NCI-H748 (cell line): ENCODE measurements around the gene FKBP14.
A peak's percentile ranks its signal among the peaks of the same experiment; 100 is the strongest.

ENCODE experiments used
- DNase-seq: peaks from one replicate; lab custom pipeline; 2025; ENCODE audit not compliant: unreplicated experiment; lab: John Stamatoyannopoulos, UW

Gene FKBP14

DNA sequence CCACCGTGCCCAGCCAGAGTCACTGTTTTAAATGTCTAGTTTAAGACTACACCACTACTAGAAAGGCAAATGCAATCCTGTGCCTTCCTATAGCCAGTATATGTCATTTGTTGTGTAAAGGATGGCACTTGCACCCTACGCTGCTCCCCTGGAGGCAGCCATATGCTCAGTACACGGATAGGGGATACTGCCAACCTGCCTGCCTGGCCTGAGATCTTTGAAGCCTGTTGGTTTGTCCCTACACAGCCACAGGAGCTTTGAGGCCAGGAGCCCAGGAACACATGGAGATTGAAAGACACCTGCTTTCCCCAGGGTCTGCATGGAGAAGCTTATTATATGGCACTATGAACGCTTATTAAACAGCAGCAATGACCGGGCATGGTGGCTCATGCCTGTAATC, 34.6 kb downstream of the FKBP14 start:
- no peak for DNase-seq

DNA sequence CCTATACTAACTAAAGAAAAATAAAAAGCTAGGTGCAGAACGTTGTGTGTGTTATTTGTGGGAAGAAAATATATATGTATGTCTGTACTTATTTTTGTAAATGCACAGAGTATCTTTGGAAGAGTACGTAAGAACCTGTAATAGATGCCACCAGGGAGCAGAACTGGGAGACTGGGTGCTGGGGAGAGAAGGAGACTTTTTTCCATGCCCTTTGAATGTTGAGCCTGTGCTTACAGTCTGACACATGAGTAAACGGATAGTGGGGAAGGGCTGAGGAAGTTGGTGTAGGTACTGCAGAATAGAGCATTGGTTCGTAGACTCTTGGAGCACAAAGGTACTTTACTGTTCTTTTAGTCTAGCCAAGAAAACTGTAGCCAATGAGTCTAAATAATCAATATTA, 35.6 kb downstream of the FKBP14 start:
- DNase-seq, result no peak

DNA sequence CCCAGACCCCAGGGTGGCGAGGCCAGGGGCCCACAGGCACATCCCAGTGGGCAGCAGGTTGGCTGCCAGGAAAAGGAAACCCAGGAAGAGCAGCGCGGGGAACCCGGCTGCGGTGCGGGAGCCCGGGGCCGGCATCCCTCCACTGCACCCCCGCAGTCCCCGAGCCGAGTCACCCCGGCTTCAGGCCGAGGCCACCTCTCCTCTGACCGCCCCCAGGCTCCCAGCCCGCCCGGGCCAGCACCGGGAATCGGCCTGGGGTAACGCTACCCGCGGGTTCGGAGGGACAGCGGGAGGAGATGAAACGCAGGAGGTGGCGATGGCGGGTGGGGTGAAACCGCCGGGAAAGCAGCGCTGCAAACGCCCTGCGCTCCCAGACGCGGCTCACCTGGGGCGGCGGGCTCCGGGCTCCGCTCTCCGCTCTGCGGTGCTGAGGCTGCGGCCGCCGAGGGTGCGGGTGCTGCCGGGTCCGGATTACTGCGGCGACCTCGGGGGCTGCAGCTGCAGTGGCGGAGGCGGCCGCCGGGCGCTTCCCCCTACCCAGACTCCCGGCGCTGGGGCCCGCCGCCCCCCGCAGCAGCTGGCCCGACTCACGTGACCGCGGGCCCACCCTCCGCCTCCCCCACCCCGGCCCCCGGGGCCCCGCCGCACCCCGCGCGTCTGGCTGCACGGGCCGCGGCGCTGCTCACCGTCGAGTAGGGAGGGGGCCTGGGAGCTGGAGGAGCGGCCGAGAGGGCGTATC, 37.1 kb downstream of the FKBP14 start, which contains the start of gene SCRN1:
Gene SCRN1 (minus strand): TSS at position 545 of the 739 bp plus-strand sequence. CDS start 20,734 bp downstream, outside the sequence.
- DNase-seq, result peak; percentile 77

DNA sequence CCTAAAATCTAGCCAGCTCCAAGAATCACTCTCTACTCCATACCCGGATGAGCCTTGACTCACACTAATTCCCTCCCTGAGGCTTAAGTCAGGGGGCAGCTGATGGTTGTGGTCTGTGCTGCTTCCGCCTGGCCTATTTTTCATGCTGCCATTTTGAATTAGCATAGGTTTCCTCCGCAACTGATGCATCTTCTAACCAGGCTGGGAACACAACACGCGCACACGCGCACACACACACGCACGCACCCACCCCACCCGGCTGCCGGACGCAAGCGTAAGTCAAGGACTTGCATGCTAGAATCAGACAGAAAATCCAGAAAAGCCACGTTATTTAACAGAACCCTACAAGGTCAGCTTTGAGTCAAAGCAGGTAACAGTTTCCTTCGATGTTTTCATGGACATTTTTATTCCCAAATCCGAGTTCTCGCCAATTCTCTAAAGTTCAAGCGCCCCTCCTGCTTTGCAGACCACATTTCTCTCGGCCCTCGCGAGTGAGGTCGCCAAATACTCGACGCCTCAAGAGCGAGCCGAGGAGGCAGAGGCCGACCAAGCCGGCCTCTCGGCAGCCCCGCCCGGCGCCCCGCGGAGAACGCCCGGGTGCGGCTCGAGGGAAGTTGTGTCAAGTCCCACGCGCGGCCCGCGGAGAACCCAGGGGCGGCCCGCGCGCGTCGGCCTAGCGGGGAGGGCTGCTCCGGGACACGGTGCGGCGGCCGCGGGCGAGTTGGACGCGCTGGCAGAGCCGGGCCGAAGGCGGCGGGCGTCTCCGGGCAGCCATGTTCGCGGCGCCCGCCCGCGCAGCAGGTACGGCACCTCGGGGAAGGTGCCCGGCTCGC, 37.9 kb downstream of the FKBP14 start:
- peak; percentile 82 for DNase-seq

DNA sequence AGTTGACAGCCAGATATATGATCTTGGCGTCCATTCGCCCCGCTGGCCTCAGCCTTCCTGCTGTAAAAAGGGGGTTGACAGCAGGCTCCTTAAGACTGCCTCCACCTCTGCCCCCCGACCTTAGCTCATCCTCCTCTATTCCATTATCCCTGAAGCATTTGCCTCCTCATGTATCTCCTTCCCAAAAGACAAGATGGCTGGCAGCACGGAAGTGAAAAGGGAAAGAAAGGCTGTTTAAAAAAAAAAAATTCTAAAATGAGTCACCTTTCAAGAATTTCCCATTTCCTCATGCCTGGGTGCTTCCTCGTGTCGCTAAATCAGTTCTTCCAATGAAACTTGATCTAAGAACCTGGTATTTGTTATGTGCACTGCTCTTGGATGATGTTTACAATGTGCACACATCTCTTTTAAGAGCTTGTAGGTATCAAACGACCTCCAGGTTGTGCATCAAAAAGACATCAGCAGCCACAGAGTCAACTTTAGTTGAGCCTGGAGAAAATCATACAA, 38.6 kb downstream of the FKBP14 start:
- DNase-seq, result peak; percentile 39

DNA sequence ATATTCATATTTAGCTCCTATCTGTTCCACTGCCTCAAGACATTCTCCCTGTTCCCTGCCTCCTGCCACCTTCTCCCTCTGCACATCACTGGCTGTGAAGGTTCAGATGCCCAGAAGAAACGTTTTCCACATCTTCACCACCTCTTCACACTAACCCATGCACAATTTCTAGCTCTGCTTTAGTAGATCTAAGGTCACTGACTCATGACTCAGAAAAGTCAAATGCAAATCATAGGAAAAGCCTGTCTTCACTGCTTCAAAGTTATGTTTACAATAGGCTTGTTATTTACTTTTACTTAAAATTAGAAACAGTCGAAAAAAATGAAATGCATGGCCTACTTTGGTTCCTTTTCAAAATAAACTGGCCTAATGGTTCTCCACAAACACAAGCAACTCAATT, 39.4 kb downstream of the FKBP14 start:
- DNase-seq, result no peak

DNA sequence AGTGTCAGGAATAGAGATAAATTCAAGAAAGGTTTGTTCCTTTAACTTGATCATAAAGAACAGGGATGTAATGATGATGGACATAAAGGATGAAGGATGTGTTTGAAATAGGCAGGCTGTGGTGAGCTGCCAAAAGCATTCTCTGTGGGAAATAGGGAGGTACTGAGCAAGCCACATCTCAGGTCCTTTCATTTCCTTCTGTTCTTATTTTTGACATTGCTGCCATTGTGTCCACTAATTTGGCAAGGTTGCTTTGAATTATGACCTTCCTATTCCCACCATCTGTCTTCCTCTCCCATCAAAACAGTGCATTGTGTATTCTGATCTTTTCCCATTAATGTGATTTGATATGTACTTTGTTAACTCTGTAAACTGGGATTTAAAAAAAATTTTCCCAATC, 46.4 kb downstream of the FKBP14 start:
- DNase-seq, result peak; percentile 14

DNA sequence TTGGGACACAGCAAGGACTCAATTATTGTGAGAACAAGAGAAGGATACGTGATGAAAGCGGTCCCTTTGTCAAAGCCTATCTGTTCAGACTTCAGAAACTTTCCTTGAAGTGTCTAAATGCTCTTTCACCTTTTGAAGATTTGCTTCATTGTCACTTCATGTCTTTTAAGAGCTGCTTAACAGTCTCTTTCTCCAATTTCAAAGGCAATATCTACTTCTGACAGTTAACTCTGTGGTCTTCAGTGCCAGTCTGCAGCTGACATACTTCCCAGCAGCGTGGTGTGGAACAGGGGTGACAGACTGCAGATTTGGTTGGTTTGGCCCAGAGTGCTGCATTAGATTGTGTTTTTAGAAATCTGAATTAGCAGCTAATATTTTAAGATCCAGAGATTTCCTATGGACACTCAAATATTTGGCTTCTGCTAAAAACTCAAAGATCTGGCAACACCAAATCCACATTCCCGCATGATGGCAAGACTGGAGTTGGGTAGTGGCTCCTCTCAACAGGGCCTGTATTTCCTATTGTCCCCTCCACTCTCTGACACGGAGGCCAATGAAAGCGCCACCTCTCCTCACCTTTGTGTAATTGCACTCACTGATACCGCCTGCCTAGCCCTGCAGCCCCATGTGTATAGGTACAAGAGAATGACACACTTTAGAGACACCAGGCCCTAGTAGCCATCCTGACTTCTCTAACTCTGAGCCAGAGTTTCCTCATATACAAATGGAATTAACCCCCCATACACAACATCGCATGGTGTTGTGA, 48.4 kb downstream of the FKBP14 start:
- DNase-seq, result peak; percentile 39

DNA sequence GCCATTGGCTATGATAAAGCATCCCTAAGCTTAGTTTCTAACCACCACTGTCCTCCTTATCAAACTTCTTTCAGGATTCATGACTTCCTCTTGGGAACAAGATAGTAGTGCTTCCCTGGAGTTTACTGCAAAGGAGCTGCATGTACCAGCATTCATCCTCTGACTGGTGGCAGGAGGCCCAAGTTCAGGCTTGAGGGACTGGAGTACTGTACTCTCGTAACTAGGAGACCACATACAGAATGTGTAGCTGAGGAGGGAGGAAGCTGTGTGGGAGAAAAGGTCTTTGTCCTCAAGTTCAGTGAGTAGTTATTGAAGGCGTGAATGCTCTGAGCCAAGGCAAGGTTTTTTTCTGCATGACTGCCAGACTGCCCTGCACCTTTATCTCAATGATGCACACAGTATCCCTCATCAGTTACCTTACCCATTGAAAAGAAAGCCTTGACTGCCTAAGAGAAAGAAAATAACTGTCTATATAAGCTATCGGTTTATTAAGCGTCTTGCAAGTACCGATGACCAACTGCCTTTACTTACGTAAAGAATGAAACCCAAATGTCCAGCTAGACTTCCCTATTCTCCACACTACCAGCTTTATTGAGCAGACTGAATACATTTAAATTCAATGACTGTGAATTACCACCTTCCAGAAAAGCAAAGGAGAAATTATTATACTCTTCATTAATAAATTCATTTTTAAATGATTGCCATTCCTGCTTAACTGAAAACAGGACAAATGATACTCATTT, 49.7 kb downstream of the FKBP14 start:
- no peak for DNase-seq

DNA sequence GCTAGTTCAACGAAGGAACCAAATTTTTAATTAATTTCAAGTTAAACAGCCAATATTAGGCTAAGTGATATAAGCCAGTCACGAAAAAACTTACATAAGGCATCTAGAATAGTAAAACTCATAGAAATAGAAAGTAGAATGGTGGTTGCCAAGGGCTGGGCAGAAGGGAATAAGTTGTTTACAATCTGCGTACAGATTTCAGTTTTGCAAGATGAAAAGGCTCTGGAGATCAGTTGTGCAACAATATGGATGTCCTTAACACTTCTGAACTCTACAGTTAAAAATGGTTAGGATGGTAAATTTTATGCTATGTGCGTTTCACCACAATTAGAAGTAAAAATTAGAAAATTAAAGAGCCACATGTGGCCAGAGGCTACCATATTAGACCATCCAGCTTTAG, 50.2 kb downstream of the FKBP14 start:
- DNase-seq, result no peak

DNA sequence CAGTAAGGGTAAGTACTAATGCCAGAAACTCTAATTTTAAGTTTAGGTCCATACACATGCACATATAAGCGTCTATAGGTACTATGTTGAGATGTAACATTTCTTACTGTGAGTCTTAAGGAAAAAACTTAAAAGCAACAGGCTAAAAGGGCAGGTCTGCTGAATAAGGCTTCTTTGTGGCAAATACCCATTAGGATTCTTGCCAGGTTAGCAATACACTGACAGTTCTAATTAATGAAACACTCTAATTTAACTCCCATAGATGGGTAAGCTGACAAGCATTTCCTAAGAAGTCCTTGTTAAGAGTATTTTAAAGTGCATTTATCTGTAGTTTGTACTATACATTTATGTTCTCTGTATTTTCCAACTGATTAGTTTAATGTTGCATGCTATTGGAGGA, 50.9 kb downstream of the FKBP14 start:
- DNase-seq, result no peak

DNA sequence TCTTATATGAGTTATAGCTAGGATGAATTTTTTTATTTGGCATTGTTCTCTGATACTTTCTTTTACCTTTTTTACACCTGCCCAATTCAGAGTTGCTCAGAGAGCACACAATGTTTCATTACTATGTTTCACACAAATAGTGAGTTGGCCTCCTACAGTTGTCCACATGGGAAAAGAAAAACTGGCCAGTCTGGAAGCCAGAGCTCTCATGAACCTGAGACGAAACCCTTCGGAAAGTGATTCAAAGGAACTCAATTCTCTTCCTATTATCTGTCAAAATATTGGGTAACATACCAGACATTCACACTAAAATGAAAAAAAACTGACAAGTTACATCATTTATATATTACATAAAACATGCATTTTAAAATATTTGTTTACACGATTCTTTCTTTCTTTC, 52.2 kb downstream of the FKBP14 start:
- DNase-seq, result no peak

DNA sequence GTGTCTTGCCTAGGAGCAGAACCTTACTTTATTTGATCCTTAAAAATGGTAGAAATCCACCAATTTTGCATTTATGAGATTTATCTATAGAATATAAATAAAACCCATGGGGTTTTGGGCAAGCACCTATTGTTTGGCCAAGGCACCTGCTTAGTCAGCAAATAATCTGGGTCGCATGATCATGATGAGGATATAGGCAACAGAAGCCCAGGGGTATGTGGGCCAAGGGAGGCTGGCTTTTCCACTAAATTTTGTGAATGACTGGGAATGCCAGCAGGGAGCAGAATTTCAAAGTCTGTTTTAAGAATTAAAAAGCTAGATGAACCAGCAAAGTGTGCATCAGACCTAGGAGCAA, 54.2 kb downstream of the FKBP14 start:
- no peak for DNase-seq

DNA sequence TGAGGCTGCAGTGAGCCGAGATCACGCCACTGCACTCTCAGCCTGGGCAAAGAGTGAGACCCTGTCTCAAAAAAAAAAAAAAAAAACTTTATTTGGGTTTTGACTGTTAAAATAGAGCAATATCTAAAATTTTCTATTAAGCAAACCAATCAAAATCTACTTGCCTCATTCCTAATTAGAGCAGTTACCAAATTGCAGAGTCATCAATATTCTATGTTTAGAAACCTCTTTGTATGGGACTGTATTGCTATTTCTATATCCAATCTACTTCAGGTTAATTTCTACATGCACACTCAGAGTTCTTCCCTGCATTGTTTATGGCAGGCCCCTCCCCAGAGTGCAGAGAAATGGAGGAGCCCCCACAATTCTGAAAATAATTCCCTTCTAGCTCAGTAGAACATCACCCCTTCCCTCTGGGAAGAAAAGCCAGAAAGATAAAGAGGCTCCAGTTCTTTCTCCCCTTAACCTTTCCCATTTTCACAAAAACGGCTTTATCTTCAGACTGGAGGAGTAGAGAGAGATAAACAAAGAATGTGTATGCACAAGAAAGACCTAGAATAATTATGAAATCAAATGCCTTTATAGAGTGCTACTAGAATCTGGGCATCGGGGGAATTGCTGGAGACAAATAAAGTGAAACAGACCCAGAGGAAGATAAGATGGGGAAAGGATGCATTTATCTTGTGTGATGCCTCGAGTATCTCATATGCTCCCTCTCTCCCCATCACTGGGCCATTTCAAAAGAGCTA, 54.8 kb downstream of the FKBP14 start:
- no peak for DNase-seq

DNA sequence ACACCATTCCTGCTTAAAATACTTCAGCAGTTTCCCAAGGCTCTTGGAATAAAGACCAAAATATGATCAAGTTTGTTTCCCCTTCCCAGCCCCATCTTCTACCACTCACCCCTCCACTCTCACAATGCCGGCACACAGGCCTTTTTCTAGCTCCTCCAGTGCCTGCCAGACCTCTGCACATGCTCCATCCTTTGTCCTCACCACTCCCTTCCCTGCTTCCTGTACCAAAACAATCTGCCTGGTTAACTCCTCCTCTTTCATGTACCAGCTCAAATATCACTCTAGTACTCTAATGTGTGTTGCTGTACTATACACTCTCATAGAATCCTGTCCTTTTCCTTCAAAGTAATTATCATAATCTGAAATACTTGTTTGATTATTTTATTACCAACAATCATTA, 56.3 kb downstream of the FKBP14 start:
- DNase-seq, result peak; percentile 25

DNA sequence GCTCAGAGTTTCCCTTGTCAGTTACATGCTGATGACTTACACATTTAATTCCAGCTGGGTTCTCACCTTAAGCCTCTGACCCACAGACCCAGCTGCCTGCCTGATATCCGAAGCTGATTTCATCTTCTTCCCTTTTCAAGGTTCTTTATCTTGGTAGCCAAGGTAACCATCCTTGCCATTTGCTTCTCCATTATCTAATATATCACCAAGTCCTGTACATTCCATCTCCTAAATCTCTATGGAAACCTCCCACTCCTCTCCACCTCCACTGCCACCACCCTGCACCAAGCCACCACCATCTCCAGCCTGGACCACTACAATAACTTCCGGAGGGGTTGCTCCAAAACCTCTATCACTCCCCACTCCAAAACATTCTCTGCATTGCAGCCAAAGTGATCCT, 56.8 kb downstream of the FKBP14 start:
- no peak for DNase-seq

DNA sequence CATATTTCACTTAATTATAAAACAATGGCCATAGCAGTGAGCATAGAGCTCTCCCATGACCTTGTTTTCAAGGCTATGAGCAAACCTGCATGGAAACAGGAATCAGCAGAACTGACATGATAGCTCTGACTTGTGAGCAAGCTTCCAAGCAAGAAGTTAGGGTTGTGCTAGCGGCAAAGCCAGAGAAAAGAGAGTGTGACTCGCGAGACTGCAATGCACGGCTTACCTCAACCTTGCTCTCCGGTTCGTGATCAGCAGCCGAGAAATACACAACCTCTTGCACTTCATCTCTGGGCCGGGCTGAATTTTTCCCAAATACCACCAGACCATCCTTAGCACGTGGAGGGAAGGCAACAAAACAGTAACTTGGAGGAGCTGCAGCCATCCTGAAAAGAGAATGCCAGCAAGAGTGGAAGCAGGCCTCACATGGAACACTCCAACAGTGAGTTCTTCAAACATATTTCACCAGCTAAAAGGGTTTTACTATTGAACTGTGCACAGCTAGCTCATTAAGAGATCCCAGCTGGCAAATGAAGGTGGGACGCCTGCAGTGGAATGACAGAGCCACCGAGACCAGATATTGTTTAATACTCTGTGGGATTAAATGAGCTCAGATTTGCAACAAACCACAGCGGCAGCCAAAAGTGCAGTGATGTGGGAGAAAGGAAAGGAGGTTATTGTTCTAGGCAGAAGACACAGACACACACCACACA, 57.7 kb downstream of the FKBP14 start:
- DNase-seq, result no peak

DNA sequence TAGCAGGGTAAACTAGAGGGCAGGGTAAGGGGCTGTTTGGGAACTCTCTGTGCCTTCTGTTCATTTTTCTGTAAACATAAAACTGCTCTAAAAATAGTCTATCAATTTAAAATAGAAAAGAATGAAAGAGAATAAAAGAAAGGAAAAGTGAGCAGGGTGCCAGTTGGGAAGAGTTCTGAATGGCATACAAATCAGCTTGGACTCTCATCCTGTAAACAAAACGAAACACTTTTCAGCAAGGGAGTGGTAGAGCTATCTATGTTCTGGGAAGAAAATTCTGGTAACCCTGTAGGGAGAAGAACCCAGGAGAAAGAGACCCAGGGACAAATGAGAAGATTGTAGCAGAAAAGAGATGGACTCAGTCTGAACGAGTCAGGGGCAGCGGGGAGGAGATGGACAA, 61.5 kb downstream of the FKBP14 start:
- DNase-seq, result no peak

DNA sequence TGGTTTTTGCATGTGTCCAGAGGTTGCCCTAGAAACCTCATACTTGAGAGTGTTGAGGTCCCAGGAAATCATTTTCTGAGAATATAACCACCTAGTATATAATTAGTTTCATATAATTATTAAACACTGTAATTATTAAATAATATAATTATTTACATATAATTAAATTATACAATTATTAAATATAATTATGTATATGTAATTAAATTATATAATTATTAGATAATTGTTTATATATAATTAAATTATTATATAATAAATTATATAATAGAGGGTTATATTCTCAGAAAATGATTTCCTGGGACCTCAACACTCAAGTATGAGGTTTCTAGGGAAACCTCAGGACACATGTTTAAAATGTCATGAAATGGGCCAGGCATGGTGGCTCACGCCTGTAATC, 64.5 kb downstream of the FKBP14 start:
- DNase-seq, result no peak
